Keratinocyte (primary cell): Measurements from ENCODE around the gene FAM174A.

Experiments used
- CTCF ChIP-seq, 3 experiments: IDR thresholded peaks in 1 of 3; conservative IDR thresholded peaks in 1 of 3; optimal IDR thresholded peaks in 1 of 3; 2 replicates in 2 of 3; 3 replicates in 1 of 3; pipeline versions ENCODE3 to v1.5.1; 2011; ENCODE audit warnings: low read length in 3 of 3, mild to moderate bottlenecking in 3 of 3, moderate library complexity in 2 of 3, control low read depth in 1 of 3, inconsistent platforms in 1 of 3; ENCODE audit not compliant: insufficient read depth in 2 of 3; ENCODE audit errors: extremely low read depth in 1 of 3
- EZH2 ChIP-seq: IDR thresholded peaks from one replicate; pipeline ENCODE4 v1.6.1; 2012; ENCODE audit warnings: inconsistent platforms, mild to moderate bottlenecking, low read length, moderate library complexity

- no peak for TF ChIP-seq CTCF (optimal IDR thresholded peaks at IDR 0.05 in 1 of 3, IDR thresholded peaks at IDR 0.05 in 1 of 3, conservative IDR thresholded peaks at IDR 0.05 in 1 of 3; ENCODE audit: extremely low read depth in 1 of 3, insufficient read depth in 2 of 3, low read length in 3 of 3)
- TF ChIP-seq EZH2, result no peak
Observed at GRCh38 chr5:100542086-100542485, 6.9 kb downstream of the FAM174A start.
